DND-41 (cell line): Measurements from ENCODE around the gene NAT9.
A peak's percentile ranks its signal among the peaks of the same experiment; 100 is the strongest.

Experiments used
- ATAC-seq: fragments of 200-7000 bp; cut with Tn5 transposase; 3 replicates; pipeline ENCODE4 v1.9.1; 2021; ENCODE audit warnings: low read depth; ENCODE audit not compliant: insufficient read depth
- DNase-seq: peaks from one replicate; pipeline ENCODE4 v3.0.0-alpha.2; 2020
- H2AFZ ChIP-seq: 2 replicates; pipeline ENCODE4 v1.6.0; 2012; ENCODE audit warnings: low read depth, low read length
- H3K27ac ChIP-seq: 2 replicates; pipeline ENCODE4 v1.5.1; 2012; ENCODE audit warnings: low read length, inconsistent platforms
- H3K27me3 ChIP-seq: fragments of 200-600 bp; sonication (generic); 2 replicates; pipeline ENCODE4 v1.6.0; 2012; ENCODE audit warnings: low read length, mild to moderate bottlenecking, inconsistent platforms; ENCODE audit not compliant: insufficient read depth, poor library complexity
- H3K36me3 ChIP-seq: 2 replicates; pipeline ENCODE4 v1.5.1; 2012; ENCODE audit warnings: low read length, inconsistent platforms; ENCODE audit not compliant: insufficient read depth
- H3K4me1 ChIP-seq: 2 replicates; pipeline ENCODE4 v1.5.1; 2012; ENCODE audit warnings: mild to moderate bottlenecking, low read length; ENCODE audit not compliant: insufficient read depth
- H3K4me2 ChIP-seq: 2 replicates; pipeline ENCODE4 v1.6.0; 2012; ENCODE audit warnings: mild to moderate bottlenecking, moderate library complexity, low read length, inconsistent platforms; ENCODE audit not compliant: insufficient read depth
- H3K4me3 ChIP-seq, 2 experiments: fragments of 200-600 bp in 1 of 2; shearing (Covaris generic) in 1 of 2; 2 replicates each; pipeline ENCODE4 v1.5.1; 2012 to 2016; ENCODE audit warnings: inconsistent platforms in 2 of 2, low read length in 2 of 2, mild to moderate bottlenecking in 2 of 2, low read depth in 1 of 2, moderate library complexity in 1 of 2
- H3K79me2 ChIP-seq: 2 replicates; pipeline ENCODE4 v1.6.0; 2012; ENCODE audit warnings: low read length, inconsistent platforms; ENCODE audit not compliant: insufficient read depth
- H3K9ac ChIP-seq: 2 replicates; pipeline ENCODE4 v1.6.0; 2012; ENCODE audit warnings: low read depth, mild to moderate bottlenecking, inconsistent platforms, low read length, moderate library complexity
- H3K9me3 ChIP-seq: 2 replicates; pipeline ENCODE4 v1.5.1; 2012; ENCODE audit warnings: low read length, moderate library complexity, mild to moderate bottlenecking, inconsistent platforms; ENCODE audit not compliant: insufficient read depth, severe bottlenecking
- H4K20me1 ChIP-seq: 2 replicates; pipeline ENCODE4 v1.6.0; 2012; ENCODE audit warnings: low read length; ENCODE audit not compliant: insufficient read depth
- CTCF ChIP-seq: IDR thresholded peaks from 2 replicates; pipeline ENCODE4 v1.5.1; 2012; ENCODE audit warnings: borderline replicate concordance, low read length, moderate library complexity, mild to moderate bottlenecking; ENCODE audit not compliant: poor library complexity, severe bottlenecking; ENCODE audit errors: extremely low read depth
- EZH2 ChIP-seq: IDR thresholded peaks from 3 replicates; pipeline ENCODE4 v1.6.1; 2012; ENCODE audit warnings: borderline replicate concordance, low read depth, mild to moderate bottlenecking, moderate library complexity, low read length, inconsistent platforms; ENCODE audit not compliant: severe bottlenecking

The NAT9 gene

GRCh38 chr17:74742978-74743545 lies 33.1 kb downstream of the NAT9 start:
- H4K20me1 ChIP-seq, result no peaks in the 10 kb centered on the region
- no peaks in the 10 kb centered on the region; the same call in 1 of the 2 replicates for H3K36me3 ChIP-seq
- DNase-seq (peak; percentile 54), ATAC-seq (no peak)
- peak overlapping the region; percentile 89 for H3K27ac ChIP-seq
- H2AFZ ChIP-seq, result no peak overlapping the region
- no peaks in the 10 kb centered on the region for H3K27me3 ChIP-seq
- H3K4me1 ChIP-seq, result peaks cover 80% of the 10 kb centered on the region
- H3K9ac ChIP-seq, result peak overlapping the region; percentile 49
- peaks cover 17% of the 10 kb centered on the region for H3K79me2 ChIP-seq
- H3K4me2 ChIP-seq, result peak overlapping the region; percentile 47
- H3K4me3 ChIP-seq, result peak overlapping the region in 1 of 2 experiments; percentile 28; a peak in 1 of 4 replicates
- TF ChIP-seq CTCF (no peak), EZH2 (no peak)
- H3K9me3 ChIP-seq, result no peaks in the 10 kb centered on the region

- H2AFZ ChIP-seq, result peak overlapping the region; percentile 9
- peak overlapping the region; percentile 84 for H3K27ac ChIP-seq
- no peak overlapping the region for H3K4me3 ChIP-seq
- no peaks in the 10 kb centered on the region for H3K9me3 ChIP-seq
- H3K27me3 ChIP-seq, result no peaks in the 10 kb centered on the region
- peak overlapping the region; percentile 49 for H3K9ac ChIP-seq
- peaks cover 80% of the 10 kb centered on the region for H3K4me1 ChIP-seq
- peak; percentile 88 for DNase-seq
- TF ChIP-seq CTCF (no peak), EZH2 (no peak)
- H4K20me1 ChIP-seq, result no peaks in the 10 kb centered on the region
- peaks cover 10% of the 10 kb centered on the region for H3K79me2 ChIP-seq
- H3K4me2 ChIP-seq, result peak overlapping the region; percentile 49
- H3K36me3 ChIP-seq, result no peaks in the 10 kb centered on the region; the same call in 1 of the 2 replicates
- ATAC-seq, result peak; percentile 45
Observed at GRCh38 chr17:74742153-74742515, 34.0 kb downstream of the NAT9 start.

- Histone ChIP-seq H2AFZ (no peak overlapping the region), H3K27ac (peak overlapping the region; percentile 84), H3K36me3 (no peaks in the 10 kb centered on the region; the same call in 1 of the 2 replicates), H3K4me2 (no peak overlapping the region), H3K79me2 (peaks cover 10% of the 10 kb centered on the region), H4K20me1 (no peaks in the 10 kb centered on the region), H3K4me1 (peaks cover 85% of the 10 kb centered on the region), H3K9ac (peak overlapping the region; percentile 49), H3K27me3 (no peaks in the 10 kb centered on the region), H3K4me3 (no peak overlapping the region), H3K9me3 (no peaks in the 10 kb centered on the region)
- TF ChIP-seq EZH2 (no peak), CTCF (no peak)
- DNase-seq (no peak), ATAC-seq (no peak)
Observed at GRCh38 chr17:74740641-74741387, 35.3 kb downstream of the NAT9 start.
